ENCODE measurements around the gene H6PD. TPM values are rescaled to one million over a fixed set of nuclear protein-coding genes. Genes with fewer than 3 reads are reported as not detected.
A peak's percentile ranks its signal among the peaks of the same experiment; 100 is the strongest.

Gene H6PD
- total and polyA plus RNA-seq, 2 donors (not counting 3 experiments of a cell fraction or from before 2014, with no cell fraction given) = 24.5 to 29.0 TPM

GRCh38 chr1:9292361-9293240 is 58.0 kb downstream of the H6PD start, which contains the start of gene SPSB1:
TSS of gene SPSB1 (plus strand) at chr1:9292894. CDS start at chr1:9355892, 62,998 bp downstream.
- Histone ChIP-seq H3K27ac (ENCODE audit: insufficient read depth, low read depth, low read length) (peak within 1 kb of the TSS; percentile 54), H3K79me2 (ENCODE audit: control insufficient read depth, insufficient read depth, low read length) (peaks cover 41% of the 10 kb centered on the region), H3K36me3 (ENCODE audit: control insufficient read depth in 2 of 2, extremely low read depth in 1 of 2, insufficient read depth in 2 of 2, low read length in 2 of 2) (peaks cover 0 to 2% of the 10 kb centered on the region in 2 experiments), H3K4me2 (ENCODE audit: insufficient read depth, low read length) (peak within 1 kb of the TSS; percentile 72), H3K9me3 (replicated peaks; ENCODE audit: control insufficient read depth, insufficient read depth, low read length) (no peaks in the 10 kb centered on the region), H3K27me3 (ENCODE audit: control insufficient read depth in 2 of 2, insufficient read depth in 2 of 2, low read length in 2 of 2) (no peaks in the 10 kb centered on the region), H3K9ac (replicated peaks; ENCODE audit: extremely low read depth, insufficient read depth, low read length) (peak within 1 kb of the TSS; percentile 66), H2AFZ (ENCODE audit: low read depth, low read length) (peak within 1 kb of the TSS; percentile 1), H3K4me3 (replicated peaks in 1 of 3; ENCODE audit: insufficient read depth in 1 of 3, low read depth in 1 of 3, low read length in 3 of 3) (peak within 1 kb of the TSS; percentile 38 to 67 (median 64)), H4K20me1 (replicated peaks; ENCODE audit: control insufficient read depth, extremely low read depth, insufficient read depth, low read length) (no peaks in the 10 kb centered on the region), H3K4me1 (ENCODE audit: control insufficient read depth, extremely low read depth, insufficient read depth, low read length) (peaks cover 15% of the 10 kb centered on the region), H3K9me1 (replicated peaks; ENCODE audit: control insufficient read depth, extremely low read depth, insufficient read depth, low read length) (no peaks in the 10 kb centered on the region)
- intact Hi-C loops (cut with micrococcal nuclease) = loop anchor here (1.0 to 5.0 kb wide), 4 partner anchors 45 to 150 kb away; no protein-coding TSS in a partner anchor
- ChIA-PET CTCF (interaction anchor here (0.9 to 6.2 kb wide), 12 partner anchors 12 to 204 kb away, joined by 3 to 317 read pairs (median 5); no protein-coding TSS in a partner anchor), POLR2A (interaction anchor here (0.6 to 0.7 kb wide), 2 partner anchors 16 to 149 kb away, joined by 3 to 5 read pairs; no protein-coding TSS in a partner anchor)
- DNase-seq (ENCODE audit: low read depth, low spot score) (peak; percentile 79), FAIRE-seq (peak; percentile 73)
- TF ChIP-seq MYC (IDR thresholded peaks at IDR 0.05; ENCODE audit: low read depth, low read length) (no peak), POLR2AphosphoS5 (IDR thresholded peaks at IDR 0.05; ENCODE audit: insufficient read depth, low read depth, low read length) (peak; percentile 92), MAX (IDR thresholded peaks at IDR 0.05; ENCODE audit: insufficient read depth, insufficient read length) (no peak), CTCF (IDR thresholded peaks at IDR 0.05; ENCODE audit: extremely low read depth in 1 of 2, insufficient read depth in 1 of 2, low read depth in 1 of 2, low read length in 2 of 2) (no peak), GATA2 (IDR thresholded peaks at IDR 0.05; ENCODE audit: insufficient read depth, insufficient read length, low read depth, low read length) (no peak), JUN (IDR thresholded peaks at IDR 0.05; ENCODE audit: borderline replicate concordance, insufficient read depth, insufficient read length, low read depth) (no peak), FOS (IDR thresholded peaks at IDR 0.05; ENCODE audit: borderline replicate concordance, insufficient read depth, low read length) (no peak), POLR2A (IDR thresholded peaks at IDR 0.05; ENCODE audit: low read depth, low read length) (peak; percentile 92), EZH2 (IDR thresholded peaks at IDR 0.05; ENCODE audit: borderline replicate concordance, low read depth, low read length, severe bottlenecking) (no peak)
- dilution Hi-C loops (cut with MboI; ENCODE audit: extremely low pct_ligation_motif_present, low sequenced_read_pairs) = no loop called here
- no TSS peak for BruUV-seq (replicated peaks)
